GM23248 (cell line): Measurements from ENCODE around the gene PTPRK.

ENCODE experiments used
- EZH2 ChIP-seq: fragments of 200-600 bp; sonication (generic); IDR thresholded peaks from 2 replicates; pipeline ENCODE4 v1.6.1; 2018; ENCODE audit warnings: antibody characterized with exemption, mild to moderate bottlenecking; ENCODE audit not compliant: insufficient read depth, poor library complexity, severe bottlenecking
- EZH2phosphoT487 ChIP-seq: fragments of 200-600 bp; sonication (generic); IDR thresholded peaks from 2 replicates; pipeline ENCODE4 v1.6.1; 2018; ENCODE audit warnings: antibody characterized with exemption, moderate library complexity, mild to moderate bottlenecking, low read depth; ENCODE audit not compliant: insufficient read depth

- TF ChIP-seq EZH2, result no peak
- no peak for TF ChIP-seq EZH2phosphoT487
Observed at GRCh38 chr6:128112494-128112893, 407.9 kb downstream of the PTPRK start.
